ENCODE results near the gene KLHL6.

Gene KLHL6

DNA sequence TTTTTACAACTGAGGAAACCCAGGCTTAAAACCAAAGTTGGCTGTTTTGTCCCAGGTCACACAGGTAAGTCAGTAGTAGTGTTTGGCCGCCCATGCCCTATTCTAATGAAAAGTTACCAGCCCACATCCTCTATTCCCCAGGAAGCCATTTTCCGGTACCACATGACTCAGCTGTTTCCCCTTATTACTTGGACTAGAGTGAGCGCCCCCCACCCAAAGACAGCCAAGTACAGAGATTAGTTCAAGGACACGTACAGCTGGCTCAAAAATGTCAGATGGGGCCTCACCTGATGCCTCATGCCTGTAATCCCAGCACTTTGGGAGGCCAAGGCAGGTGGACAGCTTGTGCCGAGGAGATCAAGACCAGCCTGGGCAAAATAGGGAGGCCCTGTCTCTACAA is 8.5 kb upstream of the KLHL6 start:
- Histone ChIP-seq H3K36me3 (ENCODE audit: insufficient read depth, low read length) (no peaks in the 10 kb centered on the region), H3K9ac (ENCODE audit: low read depth, low read length) (no peak overlapping the region), H3K9me3 (ENCODE audit: insufficient read depth, low read depth, low read length) (no peaks in the 10 kb centered on the region), H3K27ac (ENCODE audit: low read depth, low read length) (no peak overlapping the region), H3K4me1 (ENCODE audit: insufficient read depth, low read length) (peaks cover 5% of the 10 kb centered on the region; the same call in 1 of the 2 replicates), H3K4me3 (ENCODE audit: low read length) (no peak overlapping the region), H3K27me3 (ENCODE audit: insufficient read depth, low read length) (no peaks in the 10 kb centered on the region)
- 91% methylated on average over 5 of the region's 5 CpGs for WGBS

DNA sequence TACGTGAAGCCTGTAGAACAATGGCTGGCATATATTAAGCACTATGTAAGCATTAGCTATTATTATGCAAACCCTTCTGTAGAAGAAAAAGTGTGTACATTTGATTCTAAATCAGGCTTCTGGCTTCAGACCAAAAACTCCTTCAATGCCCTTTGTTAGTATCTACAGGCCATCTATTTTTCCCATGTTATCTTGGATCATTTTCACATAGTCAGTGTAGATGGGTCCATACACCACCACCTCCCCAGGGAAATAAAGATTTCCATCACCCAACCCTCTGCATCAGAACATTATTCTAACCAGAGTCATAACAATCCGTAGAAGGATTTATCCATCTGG is 8.0 kb upstream of the KLHL6 start:
- Histone ChIP-seq H3K27ac (ENCODE audit: low read depth, low read length) (no peak overlapping the region), H3K27me3 (ENCODE audit: insufficient read depth, low read length) (no peaks in the 10 kb centered on the region), H3K36me3 (ENCODE audit: insufficient read depth, low read length) (no peaks in the 10 kb centered on the region), H3K4me3 (ENCODE audit: low read length) (no peak overlapping the region), H3K9me3 (ENCODE audit: insufficient read depth, low read depth, low read length) (no peaks in the 10 kb centered on the region), H3K4me1 (ENCODE audit: insufficient read depth, low read length) (peaks cover 5% of the 10 kb centered on the region; the same call in 1 of the 2 replicates), H3K9ac (ENCODE audit: low read depth, low read length) (no peak overlapping the region)
- WGBS = 92% methylated on average over 1 of the region's 2 CpGs

DNA sequence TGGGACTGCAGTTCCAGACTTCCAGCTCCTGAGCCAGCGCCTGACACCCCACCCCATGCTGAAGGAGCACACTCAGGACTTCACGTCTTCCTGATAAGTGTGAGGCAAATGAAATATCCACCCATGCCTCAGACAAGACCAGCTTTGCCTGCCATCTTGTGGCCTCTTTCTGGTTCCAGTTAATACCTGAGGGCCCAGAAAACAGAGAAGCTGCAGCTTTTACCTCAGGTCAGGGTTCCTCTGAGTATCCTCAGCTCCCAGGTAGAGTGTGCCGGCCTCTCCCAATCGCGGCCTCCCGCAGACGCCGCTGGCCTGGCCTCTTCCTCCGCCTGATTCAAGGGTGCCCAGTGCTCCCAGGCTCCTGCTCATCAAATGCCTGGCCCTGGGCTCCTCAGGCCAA is 5.1 kb upstream of the KLHL6 start:
- Histone ChIP-seq H3K27me3 (ENCODE audit: insufficient read depth, low read length) (no peaks in the 10 kb centered on the region), H3K9me3 (ENCODE audit: insufficient read depth, low read depth, low read length) (no peaks in the 10 kb centered on the region), H3K4me3 (ENCODE audit: low read length) (no peak overlapping the region), H3K36me3 (ENCODE audit: insufficient read depth, low read length) (no peaks in the 10 kb centered on the region), H3K4me1 (ENCODE audit: insufficient read depth, low read length) (peaks cover 5% of the 10 kb centered on the region; the same call in 1 of the 2 replicates), H3K27ac (ENCODE audit: low read depth, low read length) (no peak overlapping the region), H3K9ac (ENCODE audit: low read depth, low read length) (no peak overlapping the region)
- 90% methylated on average over 9 of the region's 9 CpGs for WGBS

DNA sequence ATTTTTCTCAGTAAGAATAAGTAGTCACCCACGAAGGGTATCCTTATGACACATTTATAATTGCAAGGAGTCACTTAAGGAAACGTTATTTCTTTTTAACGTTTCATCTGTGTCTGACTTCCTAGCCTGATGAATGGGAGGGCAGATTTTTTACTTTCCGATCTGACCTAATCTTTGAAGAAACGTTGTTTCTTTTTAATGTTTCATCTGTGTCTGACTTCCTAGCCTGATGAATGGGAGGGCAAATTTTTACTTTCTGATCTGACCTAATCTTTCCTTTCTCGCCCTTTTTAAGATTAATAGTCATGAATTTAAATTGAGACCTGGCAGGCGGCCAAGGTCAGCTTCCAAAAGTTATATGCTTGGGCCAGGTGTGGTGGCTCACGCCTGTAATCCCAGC is 3.0 kb upstream of the KLHL6 start:
- H3K9me3 ChIP-seq (ENCODE audit: insufficient read depth, low read depth, low read length) = no peaks in the 10 kb centered on the region
- no peak overlapping the region for H3K27ac ChIP-seq (ENCODE audit: low read depth, low read length)
- no peak overlapping the region for H3K4me3 ChIP-seq (ENCODE audit: low read length)
- no peak overlapping the region for H3K9ac ChIP-seq (ENCODE audit: low read depth, low read length)
- peaks cover 10% of the 10 kb centered on the region for H3K4me1 ChIP-seq (ENCODE audit: insufficient read depth, low read length)
- WGBS = 94% methylated on average over 8 of the region's 8 CpGs
- no peaks in the 10 kb centered on the region for H3K27me3 ChIP-seq (ENCODE audit: insufficient read depth, low read length)
- H3K36me3 ChIP-seq (ENCODE audit: insufficient read depth, low read length) = no peaks in the 10 kb centered on the region

DNA sequence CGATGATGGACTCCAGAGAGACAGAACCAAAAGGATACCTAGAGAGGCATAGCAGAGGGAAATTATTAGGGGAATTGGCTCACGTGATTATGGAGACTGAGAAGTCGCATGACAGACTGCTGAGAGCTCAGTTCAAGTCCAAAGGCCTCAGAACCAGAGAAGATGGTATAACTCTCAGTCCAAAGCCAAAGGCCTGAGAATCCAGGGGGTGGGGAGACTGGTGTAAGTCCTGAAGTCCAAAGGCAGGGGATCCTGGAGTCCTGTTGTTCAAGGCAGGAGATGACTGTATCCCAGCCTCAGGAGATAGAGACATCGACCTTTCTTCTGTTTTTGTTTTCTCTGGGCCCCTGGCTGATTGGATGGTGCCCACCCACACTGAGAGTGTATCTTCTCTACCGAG is 1.2 kb upstream of the KLHL6 start:
- Histone ChIP-seq H3K4me3 (ENCODE audit: low read length) (no peak overlapping the region), H3K9ac (ENCODE audit: low read depth, low read length) (no peak overlapping the region), H3K9me3 (ENCODE audit: insufficient read depth, low read depth, low read length) (no peaks in the 10 kb centered on the region), H3K27ac (ENCODE audit: low read depth, low read length) (no peak overlapping the region), H3K4me1 (ENCODE audit: insufficient read depth, low read length) (peaks cover 11% of the 10 kb centered on the region; the same call in 1 of the 2 replicates), H3K27me3 (ENCODE audit: insufficient read depth, low read length) (no peaks in the 10 kb centered on the region), H3K36me3 (ENCODE audit: insufficient read depth, low read length) (no peaks in the 10 kb centered on the region)
- WGBS = 91% methylated on average over 5 of the region's 5 CpGs

DNA sequence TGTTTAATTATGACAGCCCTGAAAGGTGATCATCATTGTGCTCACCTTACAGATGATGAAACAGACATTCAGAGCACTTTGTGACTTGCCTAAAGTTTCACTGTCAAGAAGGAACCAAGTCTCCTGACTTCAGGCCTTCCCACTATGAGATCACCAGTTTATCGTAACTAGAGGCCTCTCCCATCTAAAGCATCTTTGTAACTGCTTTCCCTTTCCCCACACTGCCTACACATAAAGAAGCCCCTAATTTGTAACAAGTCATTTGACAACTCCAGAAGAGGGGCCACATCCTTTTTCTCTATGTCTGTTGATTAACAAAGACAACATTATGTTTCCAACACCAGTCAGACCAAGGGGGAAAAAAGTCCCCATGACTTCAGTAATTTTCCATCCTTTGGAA is 1.1 kb downstream of the KLHL6 start:
- 91% methylated on average over 1 of the region's 1 CpG for WGBS
- H3K4me3 ChIP-seq (ENCODE audit: low read length) = no peak overlapping the region
- H3K36me3 ChIP-seq (ENCODE audit: insufficient read depth, low read length) = no peaks in the 10 kb centered on the region
- H3K27me3 ChIP-seq (ENCODE audit: insufficient read depth, low read length) = no peaks in the 10 kb centered on the region
- no peak overlapping the region for H3K9ac ChIP-seq (ENCODE audit: low read depth, low read length)
- no peak overlapping the region for H3K27ac ChIP-seq (ENCODE audit: low read depth, low read length)
- H3K4me1 ChIP-seq (ENCODE audit: insufficient read depth, low read length) = peaks cover 11% of the 10 kb centered on the region; the same call in 1 of the 2 replicates
- no peaks in the 10 kb centered on the region for H3K9me3 ChIP-seq (ENCODE audit: insufficient read depth, low read depth, low read length)

DNA sequence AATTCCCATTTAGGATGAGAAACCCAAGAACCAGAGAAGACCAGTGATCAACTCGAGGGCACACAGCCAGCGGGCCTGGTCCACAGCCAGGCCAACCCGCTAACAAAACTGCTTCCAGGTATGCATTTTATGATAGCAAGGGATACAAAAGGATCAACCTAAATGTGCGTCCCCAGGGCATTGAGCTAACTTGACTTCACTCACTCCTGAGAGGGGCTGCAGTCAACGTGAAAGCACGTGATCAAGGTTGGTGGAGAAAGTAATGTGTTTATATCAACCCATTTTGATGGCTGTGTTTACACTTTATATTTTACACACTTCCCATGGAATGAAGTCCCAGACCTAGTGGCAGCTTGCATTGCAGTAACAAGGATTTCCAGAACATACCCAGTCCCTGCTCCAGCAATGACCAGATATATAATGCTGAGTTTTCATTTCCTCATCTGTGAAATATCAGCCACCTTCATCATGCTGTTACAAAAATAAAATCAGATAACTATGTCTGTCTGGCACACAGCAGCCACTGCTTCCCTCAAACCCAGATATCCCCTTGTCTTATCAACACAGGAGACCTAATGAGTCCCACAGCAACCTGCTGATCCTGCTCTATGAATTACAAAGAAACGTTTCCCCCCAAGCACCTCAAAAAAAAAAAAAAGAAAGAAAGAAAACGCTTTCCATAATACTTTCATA is 2.0 kb downstream of the KLHL6 start:
- H3K27ac ChIP-seq (ENCODE audit: low read depth, low read length) = no peak overlapping the region
- no peaks in the 10 kb centered on the region for H3K9me3 ChIP-seq (ENCODE audit: insufficient read depth, low read depth, low read length)
- no peak overlapping the region for H3K9ac ChIP-seq (ENCODE audit: low read depth, low read length)
- no peaks in the 10 kb centered on the region for H3K27me3 ChIP-seq (ENCODE audit: insufficient read depth, low read length)
- 83% methylated on average over 7 of the region's 8 CpGs for WGBS
- H3K4me3 ChIP-seq (ENCODE audit: low read length) = no peak overlapping the region
- H3K36me3 ChIP-seq (ENCODE audit: insufficient read depth, low read length) = no peaks in the 10 kb centered on the region
- peaks cover 13% of the 10 kb centered on the region for H3K4me1 ChIP-seq (ENCODE audit: insufficient read depth, low read length)

DNA sequence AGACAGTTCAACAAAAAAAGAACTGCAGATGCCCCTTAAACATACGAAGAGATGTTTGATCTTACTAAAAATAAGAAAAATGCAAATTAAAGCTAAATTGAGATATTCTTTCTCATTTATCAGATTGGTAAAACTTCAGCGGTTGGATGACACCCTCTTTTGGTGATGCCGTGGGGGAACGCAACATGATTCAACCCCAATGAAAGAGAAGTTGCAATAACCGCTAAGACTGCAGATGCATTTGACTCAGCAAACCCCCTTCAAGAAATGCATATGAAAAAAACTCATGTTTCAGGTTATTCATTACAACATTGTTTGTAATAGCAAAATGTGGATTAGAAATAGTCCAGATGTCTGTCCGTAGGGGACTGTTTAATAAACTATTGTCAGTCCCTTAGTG is 3.6 kb downstream of the KLHL6 start:
- Histone ChIP-seq H3K36me3 (ENCODE audit: insufficient read depth, low read length) (no peaks in the 10 kb centered on the region), H3K27me3 (ENCODE audit: insufficient read depth, low read length) (no peaks in the 10 kb centered on the region), H3K4me1 (ENCODE audit: insufficient read depth, low read length) (peaks cover 19% of the 10 kb centered on the region), H3K27ac (ENCODE audit: low read depth, low read length) (no peak overlapping the region), H3K9me3 (ENCODE audit: insufficient read depth, low read depth, low read length) (no peaks in the 10 kb centered on the region), H3K9ac (ENCODE audit: low read depth, low read length) (no peak overlapping the region), H3K4me3 (ENCODE audit: low read length) (no peak overlapping the region)
- WGBS = 97% methylated on average over 5 of the region's 6 CpGs

DNA sequence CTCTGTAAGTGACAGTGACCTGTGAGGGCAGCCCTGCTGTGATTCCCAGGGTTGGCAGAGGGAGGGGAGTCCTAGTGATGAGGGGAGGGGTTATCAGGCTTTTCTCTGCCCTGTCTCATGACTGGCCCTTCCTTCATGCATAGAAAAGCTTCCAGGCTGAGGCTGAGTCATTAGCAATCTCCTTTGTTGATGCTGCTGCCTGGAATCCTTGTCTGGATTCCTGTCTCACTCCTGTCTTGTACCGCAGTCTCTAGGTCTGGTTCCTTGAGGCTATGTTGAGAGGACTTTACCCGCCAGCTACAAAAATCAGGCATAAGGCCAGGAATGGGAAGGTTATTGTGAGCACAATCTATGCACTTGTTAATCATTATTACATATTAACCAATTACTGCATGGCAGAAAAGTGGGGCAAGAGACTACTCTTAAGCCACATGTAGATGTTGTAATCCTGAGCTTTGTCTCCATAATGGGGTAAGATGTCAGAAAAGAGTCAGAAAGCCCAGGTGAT is 7.2 kb downstream of the KLHL6 start:
- Histone ChIP-seq H3K9ac (ENCODE audit: low read depth, low read length) (no peak overlapping the region), H3K4me1 (ENCODE audit: insufficient read depth, low read length) (peaks cover 14% of the 10 kb centered on the region), H3K4me3 (ENCODE audit: low read length) (no peak overlapping the region), H3K27me3 (ENCODE audit: insufficient read depth, low read length) (no peaks in the 10 kb centered on the region), H3K27ac (ENCODE audit: low read depth, low read length) (peak overlapping the region; percentile 56), H3K9me3 (ENCODE audit: insufficient read depth, low read depth, low read length) (no peaks in the 10 kb centered on the region), H3K36me3 (ENCODE audit: insufficient read depth, low read length) (no peaks in the 10 kb centered on the region)
- WGBS = 24% methylated on average over 2 of the region's 2 CpGs

DNA sequence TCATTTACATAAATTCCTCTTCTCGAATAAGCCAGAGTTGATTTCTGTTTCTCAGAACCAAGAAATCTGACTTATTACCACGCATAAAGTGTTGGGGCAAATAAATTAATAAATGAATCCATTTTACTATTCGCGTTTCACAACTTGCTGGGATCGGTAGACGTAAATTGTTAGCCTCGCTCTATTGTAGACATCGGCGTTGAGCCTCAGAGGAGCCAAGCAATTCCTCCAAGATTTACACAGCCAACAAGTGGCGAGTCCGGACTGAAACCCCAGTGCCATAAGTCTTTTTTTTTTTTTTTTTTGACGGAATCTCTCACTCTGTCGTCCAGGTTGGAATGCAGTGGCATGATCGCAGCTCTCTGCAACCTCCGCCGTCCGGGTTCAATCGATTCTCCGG is 8.9 kb downstream of the KLHL6 start:
- no peaks in the 10 kb centered on the region for H3K9me3 ChIP-seq (ENCODE audit: insufficient read depth, low read depth, low read length)
- no peaks in the 10 kb centered on the region for H3K27me3 ChIP-seq (ENCODE audit: insufficient read depth, low read length)
- no peak overlapping the region for H3K27ac ChIP-seq (ENCODE audit: low read depth, low read length)
- 95% methylated on average over 19 of the region's 19 CpGs for WGBS
- no peak overlapping the region for H3K9ac ChIP-seq (ENCODE audit: low read depth, low read length)
- no peaks in the 10 kb centered on the region for H3K36me3 ChIP-seq (ENCODE audit: insufficient read depth, low read length)
- no peak overlapping the region for H3K4me3 ChIP-seq (ENCODE audit: low read length)
- H3K4me1 ChIP-seq (ENCODE audit: insufficient read depth, low read length) = peaks cover 12% of the 10 kb centered on the region

DNA sequence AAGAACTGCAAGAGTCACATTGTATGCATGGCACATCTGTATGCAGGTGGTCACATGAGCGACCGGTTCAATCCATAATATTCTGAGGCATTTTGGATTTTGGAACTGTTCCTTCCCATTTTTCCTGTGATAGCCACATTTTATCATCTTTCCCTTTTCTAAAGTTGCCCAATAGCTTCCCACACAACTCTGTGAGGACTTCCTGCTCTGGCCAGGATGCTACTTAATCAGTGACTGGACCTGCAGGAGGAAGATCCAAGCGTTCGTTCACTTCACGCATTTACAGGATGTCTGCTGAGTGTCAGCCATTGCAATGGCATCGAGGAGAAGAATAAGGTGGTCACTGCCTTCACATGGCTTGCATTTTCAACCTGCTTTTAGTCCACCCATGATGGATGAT is 9.8 kb downstream of the KLHL6 start:
- H3K4me1 ChIP-seq (ENCODE audit: insufficient read depth, low read length) = peaks cover 12% of the 10 kb centered on the region
- no peak overlapping the region for H3K27ac ChIP-seq (ENCODE audit: low read depth, low read length)
- 95% methylated on average over 6 of the region's 6 CpGs for WGBS
- H3K36me3 ChIP-seq (ENCODE audit: insufficient read depth, low read length) = no peaks in the 10 kb centered on the region
- no peaks in the 10 kb centered on the region for H3K27me3 ChIP-seq (ENCODE audit: insufficient read depth, low read length)
- H3K9ac ChIP-seq (ENCODE audit: low read depth, low read length) = no peak overlapping the region
- H3K9me3 ChIP-seq (ENCODE audit: insufficient read depth, low read depth, low read length) = no peaks in the 10 kb centered on the region
- no peak overlapping the region for H3K4me3 ChIP-seq (ENCODE audit: low read length)

DNA sequence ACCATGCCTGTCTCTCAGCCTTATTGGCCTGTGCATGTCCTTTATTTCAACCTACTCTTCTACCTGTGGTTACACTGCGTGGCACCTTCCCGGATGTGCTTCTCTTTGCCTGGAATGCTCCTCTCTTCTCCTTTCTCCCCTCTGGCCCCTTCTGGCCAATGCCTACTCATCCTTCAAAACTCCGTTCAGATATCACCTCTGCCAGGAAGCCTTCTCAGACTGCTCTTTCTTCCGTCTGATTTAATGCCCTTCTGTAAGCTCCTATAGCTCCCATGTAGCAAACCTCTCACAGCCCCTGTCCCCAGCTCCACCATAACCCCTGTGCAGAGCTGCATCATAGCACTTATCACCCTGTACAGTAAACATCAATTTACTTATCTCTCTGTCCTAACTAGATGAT is 13.2 kb downstream of the KLHL6 start:
- Histone ChIP-seq H3K9me3 (ENCODE audit: insufficient read depth, low read depth, low read length) (no peaks in the 10 kb centered on the region), H3K36me3 (ENCODE audit: insufficient read depth, low read length) (no peaks in the 10 kb centered on the region), H3K9ac (ENCODE audit: low read depth, low read length) (no peak overlapping the region), H3K27ac (ENCODE audit: low read depth, low read length) (no peak overlapping the region), H3K4me1 (ENCODE audit: insufficient read depth, low read length) (peaks cover 4% of the 10 kb centered on the region), H3K27me3 (ENCODE audit: insufficient read depth, low read length) (no peaks in the 10 kb centered on the region), H3K4me3 (ENCODE audit: low read length) (no peak overlapping the region)
- WGBS = 94% methylated on average over 4 of the region's 4 CpGs

Data from HUES64 (cell line).